SU-DHL-6 (cell line): ENCODE results near the gene FOXA2.

ENCODE experiments used
- CTCF ChIP-seq: fragments of 200-600 bp; sonication (generic); IDR thresholded peaks from one replicate; pipeline ENCODE4 v1.5.1; 2017; ENCODE audit warnings: antibody characterized with exemption, mild to moderate bottlenecking, low read length, moderate library complexity; ENCODE audit not compliant: insufficient read depth, poor library complexity, severe bottlenecking
- EZH2phosphoT487 ChIP-seq: fragments of 200-600 bp; sonication (generic), shearing (Covaris generic); conservative IDR thresholded peaks from 2 replicates; pipeline ENCODE4 v1.6.1; 2018; ENCODE audit warnings: mild to moderate bottlenecking, antibody characterized with exemption, low read length, moderate library complexity, mixed read lengths

- no peak for TF ChIP-seq CTCF
- TF ChIP-seq EZH2phosphoT487, result no peak
These were observed 28.4 kb downstream of the FOXA2 start for GRCh38 chr20:22555791-22556564.
